Measurements from ENCODE around the gene CCDC175. TPM values are rescaled to one million over a fixed set of nuclear protein-coding genes. Genes with fewer than 3 reads are reported as not detected.

Gene CCDC175
- not detected for polyA plus RNA-seq (ENCODE audit: low read depth in 6 of 6)

GRCh38 chr14:59576332-59577294 is at the start of gene CCDC175:
Gene CCDC175, minus strand, starts transcription at chr14:59576812. Its CDS starts 37 bp downstream, at chr14:59576775.
- H3K27me3 Mint-ChIP-seq, result peaks cover 0 to 7% (median 5%) of the 10 kb centered on the region in 3 donors
- H3K4me3 Mint-ChIP-seq, result peak within 1 kb of the TSS; percentile 46 to 89 (median 82)
- no peaks in the 10 kb centered on the region for H3K9me3 Mint-ChIP-seq
- peaks cover 5 to 13% (median 8%) of the 10 kb centered on the region in 3 donors for H3K4me1 Mint-ChIP-seq
- H3K27ac Mint-ChIP-seq, result peak within 1 kb of the TSS in 4 of 6 donors; percentile 15 to 72 (median 44)
- no peaks in the 10 kb centered on the region for H3K36me3 Mint-ChIP-seq
- peak; percentile 65 for DNase-seq
- peak; percentile 91 to 93 for ATAC-seq (ENCODE audit: low read depth in 2 of 2)

GRCh38 chr14:59622631-59623030 is 46.0 kb upstream of the CCDC175 start:
- no peak overlapping the region for H3K27ac Mint-ChIP-seq
- peaks cover 0 to 9% (median 3%) of the 10 kb centered on the region in 7 donors for H3K9me3 Mint-ChIP-seq
- H3K4me3 Mint-ChIP-seq, result no peak overlapping the region
- H3K4me1 Mint-ChIP-seq, result no peaks in the 10 kb centered on the region
- DNase-seq (no peak), ATAC-seq (ENCODE audit: low read depth in 2 of 2) (no peak)
- no peaks in the 10 kb centered on the region for H3K36me3 Mint-ChIP-seq
- peaks cover 30 to 36% (median 32%) of the 10 kb centered on the region in 3 donors for H3K27me3 Mint-ChIP-seq

GRCh38 chr14:59619061-59619460 is 42.4 kb upstream of the CCDC175 start:
- no peaks in the 10 kb centered on the region for H3K36me3 Mint-ChIP-seq

GRCh38 chr14:59601056-59601455 is 24.4 kb upstream of the CCDC175 start:
- Mint-ChIP-seq H3K27ac (no peak overlapping the region), H3K4me1 (no peaks in the 10 kb centered on the region), H3K9me3 (peaks cover 0 to 3% (median 0%) of the 10 kb centered on the region in 7 donors), H3K4me3 (no peak overlapping the region), H3K27me3 (peaks cover 11 to 36% (median 32%) of the 10 kb centered on the region in 3 donors), H3K36me3 (no peaks in the 10 kb centered on the region)
- DNase-seq, result no peak
- ATAC-seq (ENCODE audit: low read depth in 2 of 2), result no peak

More at GRCh38 chr14:59619061-59619460, 42.4 kb upstream of the CCDC175 start:
- Mint-ChIP-seq H3K4me3 (no peak overlapping the region), H3K4me1 (no peaks in the 10 kb centered on the region), H3K9me3 (peaks cover 0 to 9% (median 4%) of the 10 kb centered on the region in 7 donors), H3K27me3 (peaks cover 23 to 32% (median 24%) of the 10 kb centered on the region in 3 donors), H3K27ac (no peak overlapping the region)
- no peak for ATAC-seq (ENCODE audit: low read depth in 2 of 2)
- DNase-seq, result no peak

GRCh38 chr14:59600211-59600945 is 23.8 kb upstream of the CCDC175 start:
- ATAC-seq (ENCODE audit: low read depth in 2 of 2) (no peak), DNase-seq (no peak)
- Mint-ChIP-seq H3K4me1 (no peaks in the 10 kb centered on the region), H3K9me3 (peaks cover 0 to 3% (median 0%) of the 10 kb centered on the region in 7 donors), H3K27ac (no peak overlapping the region), H3K36me3 (no peaks in the 10 kb centered on the region), H3K27me3 (peaks cover 11 to 41% (median 32%) of the 10 kb centered on the region in 3 donors), H3K4me3 (no peak overlapping the region)

- Mint-ChIP-seq H3K27me3 (peaks cover 20 to 41% (median 38%) of the 10 kb centered on the region in 3 donors), H3K4me1 (no peaks in the 10 kb centered on the region), H3K4me3 (no peak overlapping the region), H3K27ac (no peak overlapping the region), H3K9me3 (peaks cover 0 to 10% (median 5%) of the 10 kb centered on the region in 7 donors), H3K36me3 (peaks cover 0 to 7% of the 10 kb centered on the region in 2 donors)
- DNase-seq (no peak), ATAC-seq (ENCODE audit: low read depth in 2 of 2) (no peak)
These were observed 18.5 kb upstream of the CCDC175 start for GRCh38 chr14:59595071-59595470.

DNA sequence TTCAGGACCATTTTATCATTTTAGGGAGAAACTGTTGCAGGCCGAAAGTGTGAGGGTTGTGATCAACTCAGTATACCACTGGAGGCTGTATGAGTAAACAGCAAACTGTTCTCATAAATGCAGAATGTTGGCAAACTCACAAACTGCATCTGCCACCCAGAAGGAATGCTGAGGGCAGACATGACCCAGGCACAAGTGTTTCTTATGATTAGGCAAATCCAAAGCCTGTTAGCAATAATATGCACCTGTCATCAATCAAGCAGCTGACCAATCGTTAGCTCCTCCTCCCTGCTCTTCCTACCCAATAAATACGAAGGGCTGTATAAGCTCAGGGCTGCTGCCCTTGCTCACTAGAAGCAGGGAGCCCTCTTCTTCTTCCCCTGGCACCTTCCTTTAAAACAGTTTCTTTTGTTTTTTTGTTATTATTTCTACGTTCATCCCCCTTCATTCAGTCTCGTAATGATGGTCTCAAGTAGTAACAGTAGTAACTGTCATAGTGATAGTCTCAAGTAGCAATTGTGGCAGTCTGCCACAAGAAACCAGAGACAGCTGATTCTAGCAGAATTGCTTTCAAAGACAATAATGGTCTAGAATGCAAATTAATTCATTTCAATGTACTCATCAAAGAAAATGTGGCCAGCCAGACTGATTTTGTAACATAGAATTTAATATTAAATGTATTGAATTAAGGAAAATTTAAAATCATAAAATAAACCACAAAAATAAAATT is 15.2 kb upstream of the CCDC175 start:
- ATAC-seq (ENCODE audit: low read depth in 2 of 2), result no peak

GRCh38 chr14:59588101-59588500 is 11.5 kb upstream of the CCDC175 start:
- Mint-ChIP-seq H3K27ac (peak overlapping the region in 1 of 6 donors; percentile 18), H3K4me1 (peaks cover 4 to 14% (median 13%) of the 10 kb centered on the region in 3 donors), H3K36me3 (peaks cover 0 to 7% of the 10 kb centered on the region in 2 donors), H3K27me3 (peaks cover 0 to 8% (median 0%) of the 10 kb centered on the region in 3 donors), H3K4me3 (no peak overlapping the region), H3K9me3 (peaks cover 0 to 10% (median 5%) of the 10 kb centered on the region in 7 donors)
- ATAC-seq (ENCODE audit: low read depth in 2 of 2) (no peak), DNase-seq (no peak)

More for the DNA sequence above, 15.2 kb upstream of the CCDC175 start:
- Mint-ChIP-seq H3K4me1 (peaks cover 0 to 1% (median 0%) of the 10 kb centered on the region in 3 donors), H3K4me3 (no peak overlapping the region), H3K27me3 (peaks cover 9 to 21% (median 17%) of the 10 kb centered on the region in 3 donors), H3K9me3 (peaks cover 0 to 10% (median 5%) of the 10 kb centered on the region in 7 donors), H3K36me3 (peaks cover 0 to 7% of the 10 kb centered on the region in 2 donors), H3K27ac (no peak overlapping the region)
- DNase-seq, result no peak

DNA sequence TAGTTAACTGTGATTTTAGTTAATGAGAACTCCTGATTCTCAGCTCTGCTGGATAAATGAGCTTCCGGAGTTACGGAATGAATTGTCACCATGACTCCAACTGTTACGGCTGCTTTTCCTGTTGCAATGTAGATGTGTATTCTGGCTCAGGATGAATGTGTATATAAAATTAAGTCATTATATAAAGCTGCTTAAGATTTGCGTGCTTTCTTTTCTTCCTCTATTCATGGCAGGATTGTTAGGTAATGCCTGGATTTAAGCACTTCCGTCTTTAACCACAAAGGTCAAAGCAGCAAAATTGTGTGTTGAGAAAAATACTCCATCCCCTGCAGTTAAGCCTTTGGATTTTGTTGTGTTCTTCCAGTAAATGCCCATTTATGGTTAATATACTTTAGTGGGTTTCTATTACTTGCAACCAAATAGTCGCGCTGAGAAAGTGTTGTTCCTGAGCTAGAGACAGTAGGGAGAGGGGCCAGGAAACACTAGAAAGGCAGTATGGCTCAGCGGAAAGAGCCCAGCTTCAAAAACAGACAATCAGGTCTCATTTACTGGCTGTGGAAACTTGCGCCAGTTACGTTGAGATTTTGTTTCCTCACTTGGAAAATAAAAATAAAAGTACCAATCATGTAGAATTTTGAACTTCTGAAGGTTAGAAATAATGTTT is 9.4 kb upstream of the CCDC175 start:
- Mint-ChIP-seq H3K27ac (peak overlapping the region in 3 of 6 donors; percentile 3 to 79 (median 6)), H3K4me1 (peaks cover 4 to 19% (median 18%) of the 10 kb centered on the region in 3 donors), H3K4me3 (peak overlapping the region; percentile 39 to 88 (median 79)), H3K36me3 (no peaks in the 10 kb centered on the region), H3K27me3 (no peaks in the 10 kb centered on the region), H3K9me3 (peaks cover 0 to 2% (median 0%) of the 10 kb centered on the region in 7 donors)
- DNase-seq (no peak), ATAC-seq (ENCODE audit: low read depth in 2 of 2) (peak in 1 of 2 donors; percentile 49)

- Mint-ChIP-seq H3K27me3 (no peaks in the 10 kb centered on the region), H3K36me3 (no peaks in the 10 kb centered on the region), H3K9me3 (peaks cover 0 to 2% (median 0%) of the 10 kb centered on the region in 7 donors), H3K4me1 (peaks cover 4 to 19% (median 18%) of the 10 kb centered on the region in 3 donors), H3K27ac (no peak overlapping the region), H3K4me3 (peak overlapping the region in 2 of 8 donors; percentile 41 to 79)
- no peak for ATAC-seq (ENCODE audit: low read depth in 2 of 2)
- no peak for DNase-seq
These were observed 7.1 kb upstream of the CCDC175 start for GRCh38 chr14:59583755-59584154.

GRCh38 chr14:59582845-59583509 is 6.4 kb upstream of the CCDC175 start:
- H3K4me1 Mint-ChIP-seq, result peaks cover 4 to 19% (median 18%) of the 10 kb centered on the region in 3 donors
- H3K4me3 Mint-ChIP-seq, result peak overlapping the region in 4 of 8 donors; percentile 24 to 54 (median 46)
- ATAC-seq (ENCODE audit: low read depth in 2 of 2) (peak; percentile 43 to 68), DNase-seq (peak; percentile 6)
- H3K27me3 Mint-ChIP-seq, result peaks cover 0 to 7% (median 5%) of the 10 kb centered on the region in 3 donors
- peak overlapping the region in 2 of 6 donors; percentile 60 to 86 for H3K27ac Mint-ChIP-seq
- no peaks in the 10 kb centered on the region for H3K36me3 Mint-ChIP-seq
- H3K9me3 Mint-ChIP-seq, result peaks cover 0 to 2% (median 0%) of the 10 kb centered on the region in 7 donors

- Mint-ChIP-seq H3K4me3 (no peak overlapping the region), H3K27me3 (peaks cover 0 to 7% (median 5%) of the 10 kb centered on the region in 3 donors), H3K4me1 (peaks cover 4 to 20% (median 19%) of the 10 kb centered on the region in 3 donors), H3K27ac (no peak overlapping the region), H3K9me3 (peaks cover 0 to 2% (median 0%) of the 10 kb centered on the region in 7 donors), H3K36me3 (no peaks in the 10 kb centered on the region)
- ATAC-seq (ENCODE audit: low read depth in 2 of 2) (no peak), DNase-seq (no peak)
These were observed 5.5 kb upstream of the CCDC175 start for GRCh38 chr14:59582161-59582560.

Data from naive B cell (primary cell).